Ovary (tissue), 3 donors: Measurements from ENCODE around the gene PANK3.

Source experiments
- CTCF ChIP-seq, 3 donors: fragments of 450-650 bp in 2 of 3; fragments of 200-600 bp in 1 of 3; IDR thresholded peaks; one replicate each; pipeline versions ENCODE4 v1.5.1 to v1.8.0; 2016 to 2022; ENCODE audit warnings: antibody characterized with exemption in 3 of 3, mild to moderate bottlenecking in 1 of 3
- POLR2A ChIP-seq: fragments of 450-650 bp; IDR thresholded peaks from one replicate; pipeline ENCODE4 v1.6.1; 2017; ENCODE audit warnings: antibody characterized with exemption, mild to moderate bottlenecking, moderate library complexity
- donor health status: DM: no; HTN: no; CAD: no.

- TF ChIP-seq POLR2A (no peak), CTCF (IDR thresholded peaks at IDR 0.05) (no peak)
Measured at GRCh38 chr5:168613396-168613795, 34.2 kb upstream of the PANK3 start.
